Activated CD4-positive, alpha-beta T cell treated with anti-CD3 and anti-CD28 coated beads for 24 hours (primary cell): ENCODE results near the gene BEX1.
"Not testable (repeated sequence)": the region's sequence is repeated elsewhere in the genome, so short reads cannot be mapped to it uniquely, and the experiment has no call there.

Source experiments
- DNase-seq, 2 donors: peaks; one replicate each; pipeline ENCODE4 v3.0.0-alpha.2; 2020; ENCODE audit warnings: low read depth in 2 of 2

BEX1 gene

DNA sequence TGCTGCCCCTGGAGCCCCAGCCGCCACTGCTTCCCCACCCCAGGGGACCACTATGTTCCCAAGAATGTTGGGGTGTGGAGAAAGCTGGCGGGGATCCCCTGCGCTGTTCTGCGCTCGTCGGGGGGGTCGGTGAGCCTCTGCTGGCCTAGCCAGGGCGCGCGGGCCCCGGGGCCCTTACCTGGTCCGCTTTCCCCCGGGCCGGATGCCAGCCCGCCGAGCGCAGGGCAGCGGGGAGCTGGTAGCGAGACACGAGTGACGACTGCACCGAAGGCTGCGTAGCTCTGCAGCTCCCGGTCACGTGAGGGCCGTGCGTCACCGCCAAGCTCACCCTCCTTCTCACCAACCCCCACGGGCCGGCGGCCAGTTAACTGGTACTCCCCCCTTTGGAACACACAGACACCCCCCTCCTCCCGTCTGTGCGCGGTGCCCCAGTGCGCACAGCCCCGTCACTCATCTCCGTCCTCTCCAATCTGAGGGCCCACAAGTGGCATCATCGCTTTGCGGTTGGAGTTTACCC lies at the start of gene BEX1:
Gene BEX1, minus strand, starts transcription at position 254 of the 517 bp plus-strand sequence. CDS start 897 bp downstream, outside the sequence.
- no peak for DNase-seq

- DNase-seq = not testable (repeated sequence)
Measured at GRCh38 chrX:103109497-103109896, 45.5 kb upstream of the BEX1 start.

GRCh38 chrX:103107836-103108235 lies 43.9 kb upstream of the BEX1 start:
- no peak for DNase-seq

GRCh38 chrX:103107227-103107737 lies 43.3 kb upstream of the BEX1 start:
- not testable (repeated sequence) for DNase-seq

DNA sequence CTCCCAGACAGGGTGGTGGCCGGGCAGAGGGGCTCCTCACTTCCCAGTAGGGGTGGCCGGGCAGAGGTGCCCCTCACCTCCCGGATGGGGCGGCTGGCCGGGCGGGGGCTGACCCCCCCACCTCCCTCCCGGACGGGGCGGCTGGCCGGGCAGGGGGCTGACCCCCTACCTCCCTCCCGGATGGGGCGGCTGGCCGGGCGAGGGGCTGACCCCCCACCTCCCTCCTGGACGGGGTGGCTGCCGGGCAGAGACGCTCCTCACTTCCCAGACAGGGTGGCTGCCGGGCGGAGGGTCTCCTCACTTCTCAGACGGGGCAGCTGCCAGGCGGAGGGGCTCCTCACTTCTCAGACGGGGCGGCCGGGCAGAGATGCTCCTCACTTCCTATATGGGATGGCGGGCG lies 40.4 kb upstream of the BEX1 start:
- not testable (repeated sequence) for DNase-seq

GRCh38 chrX:103103866-103104265 lies 39.9 kb upstream of the BEX1 start:
- not testable (repeated sequence) for DNase-seq

DNA sequence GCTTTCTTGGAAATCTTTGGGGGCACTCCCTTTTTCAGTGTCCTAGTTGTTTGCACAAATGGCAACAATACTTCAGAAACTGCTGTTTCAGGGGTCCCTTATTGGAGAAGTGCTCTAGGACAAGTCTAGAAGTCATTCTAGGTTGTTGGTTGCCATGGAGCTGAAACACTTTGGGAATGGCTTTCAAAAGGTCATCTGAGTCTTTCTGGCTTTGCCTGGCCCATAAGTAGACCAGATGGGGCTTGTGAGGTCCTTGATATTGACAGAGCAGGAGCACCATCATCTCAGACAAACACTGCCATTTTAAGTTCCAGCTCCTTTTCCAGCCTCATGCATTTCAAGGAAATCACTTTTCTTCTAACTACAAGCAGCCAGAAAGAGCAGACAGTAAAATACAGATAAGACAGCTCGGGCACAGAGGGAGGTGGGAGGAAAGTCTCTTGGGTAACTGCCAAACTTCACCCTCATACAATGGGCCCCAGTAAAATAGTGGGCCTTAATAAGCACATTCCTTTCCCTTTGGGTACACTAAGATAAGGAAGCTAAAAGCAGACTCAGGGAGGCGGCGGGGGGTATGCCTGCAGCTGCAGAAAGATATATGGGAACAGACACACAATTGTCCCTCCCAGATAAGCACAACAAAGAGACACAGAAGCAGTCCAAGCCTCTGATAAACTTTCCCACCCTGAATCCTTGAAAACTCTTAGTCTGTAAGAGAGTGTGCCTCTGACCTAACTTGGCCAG lies 37.5 kb upstream of the BEX1 start:
- DNase-seq = no peak

DNA sequence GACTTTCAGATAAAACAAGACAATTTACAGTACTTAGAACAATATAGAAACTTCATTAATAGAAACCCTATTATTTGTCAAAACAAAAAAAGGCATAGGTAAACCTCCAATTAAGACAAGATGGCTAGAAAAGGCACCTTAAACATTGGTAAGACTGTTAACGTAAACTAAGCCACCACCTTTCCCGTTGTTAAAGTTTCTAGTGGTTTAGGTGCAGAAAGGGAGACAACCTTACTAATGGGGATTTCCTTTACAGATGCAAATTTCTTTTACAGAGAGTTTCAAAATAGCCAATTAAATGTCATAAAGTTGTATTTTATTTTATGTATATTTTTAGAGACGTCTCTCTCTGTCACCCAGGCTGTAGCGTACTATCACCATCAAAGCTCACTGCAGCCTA lies 36.5 kb upstream of the BEX1 start:
- no peak for DNase-seq

DNA sequence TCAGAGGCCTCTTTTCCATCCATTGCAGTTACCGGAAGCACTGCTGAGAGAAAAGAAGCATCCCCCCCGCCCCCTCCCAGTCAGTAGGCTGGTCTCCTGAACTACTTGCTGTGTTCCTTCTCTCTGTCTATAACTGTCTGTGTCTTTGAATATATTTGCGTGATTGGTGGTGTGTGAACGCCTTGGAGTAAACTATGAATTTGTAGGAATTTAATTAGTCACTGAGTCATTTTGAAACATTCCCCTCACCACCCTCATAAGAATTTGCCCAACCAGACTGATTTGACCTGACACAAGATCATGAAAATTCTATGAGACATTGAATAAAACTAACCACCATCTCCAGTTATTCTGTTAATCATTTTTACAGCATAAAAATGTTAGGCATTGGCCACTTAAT lies 35.7 kb upstream of the BEX1 start:
- DNase-seq = no peak

- no peak for DNase-seq
Measured at GRCh38 chrX:103098488-103098887, 34.5 kb upstream of the BEX1 start.

- DNase-seq = no peak
Measured at GRCh38 chrX:103092942-103093341, 29.0 kb upstream of the BEX1 start, which contains the start of gene NXF3. TSS of gene NXF3 (minus strand) at chrX:103093143. CDS start at chrX:103093023, 120 bp downstream.

DNA sequence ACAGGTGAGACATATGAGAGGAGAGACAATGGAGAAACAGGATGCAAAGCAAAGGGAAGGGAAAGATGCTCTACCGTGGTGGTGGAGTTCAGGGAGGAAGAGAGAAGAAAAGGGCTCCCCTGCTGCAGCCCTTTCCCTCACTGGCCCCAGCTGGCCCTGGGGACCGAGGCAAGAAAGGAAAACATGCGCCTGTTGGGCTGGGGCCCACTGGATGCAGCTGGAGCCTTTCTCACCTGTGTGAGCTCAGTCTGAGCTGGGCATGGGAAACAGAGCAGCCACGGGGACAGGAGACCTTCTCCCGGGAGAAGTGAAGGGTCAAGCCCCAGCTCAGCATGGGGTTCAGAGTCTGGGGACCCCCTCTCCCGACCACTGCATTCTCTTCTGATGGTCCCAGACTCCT lies 17.1 kb upstream of the BEX1 start:
- no peak for DNase-seq

- DNase-seq = no peak
Measured at GRCh38 chrX:103073467-103073866, 9.5 kb upstream of the BEX1 start.

DNA sequence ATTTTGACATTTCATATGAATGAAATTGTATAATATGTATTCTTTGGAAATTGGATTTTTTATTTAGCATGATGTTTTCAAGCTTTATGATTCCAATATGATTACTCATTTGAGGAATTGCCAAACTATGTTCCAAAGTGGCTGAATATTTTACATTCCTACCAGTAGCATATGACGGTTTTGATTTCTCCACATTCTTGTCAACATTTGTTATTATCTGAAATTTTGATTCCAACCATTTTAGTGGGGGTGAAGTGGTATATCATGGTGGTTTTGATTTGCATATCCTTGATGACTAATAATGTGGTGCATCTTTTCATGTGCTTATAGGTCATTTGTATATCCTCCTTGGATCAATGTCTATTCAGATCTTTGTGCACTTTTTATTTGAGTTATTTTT lies 2.6 kb upstream of the BEX1 start:
- DNase-seq = no peak

- no peak for DNase-seq
Measured at GRCh38 chrX:103063191-103063845, 653 bp downstream of the BEX1 start.

GRCh38 chrX:103061486-103061885 lies 2.5 kb downstream of the BEX1 start:
- DNase-seq = no peak

- no peak for DNase-seq
Measured at GRCh38 chrX:103056902-103057301, 7.1 kb downstream of the BEX1 start.

- DNase-seq = no peak
Measured at GRCh38 chrX:103052625-103053024, 11.3 kb downstream of the BEX1 start.

DNA sequence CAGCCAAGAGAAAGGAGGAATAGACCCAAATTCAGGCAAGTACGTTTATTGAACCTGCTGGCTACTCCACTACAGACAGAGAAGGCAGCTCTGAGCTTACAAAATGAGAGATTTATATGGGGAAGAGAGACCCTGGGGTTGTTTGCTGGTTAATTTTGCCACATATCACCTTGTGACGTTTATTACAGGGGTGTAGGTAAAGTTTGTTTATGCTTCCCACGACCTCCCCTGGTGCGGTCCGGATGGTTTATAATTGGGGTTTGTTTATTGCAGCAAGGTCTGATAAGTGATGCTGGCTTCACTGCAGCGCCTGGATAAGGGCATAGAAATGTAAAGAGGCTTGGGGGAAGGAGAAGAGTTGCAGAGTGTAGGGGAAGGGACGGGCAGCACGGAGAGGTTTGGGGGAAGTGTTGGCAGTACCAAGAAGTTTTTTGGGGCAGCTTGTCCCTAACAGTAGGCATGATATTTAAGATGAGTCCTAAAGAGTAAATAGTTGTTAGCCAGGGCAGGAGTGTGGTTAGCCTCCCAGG lies 12.6 kb downstream of the BEX1 start:
- DNase-seq = no peak

DNA sequence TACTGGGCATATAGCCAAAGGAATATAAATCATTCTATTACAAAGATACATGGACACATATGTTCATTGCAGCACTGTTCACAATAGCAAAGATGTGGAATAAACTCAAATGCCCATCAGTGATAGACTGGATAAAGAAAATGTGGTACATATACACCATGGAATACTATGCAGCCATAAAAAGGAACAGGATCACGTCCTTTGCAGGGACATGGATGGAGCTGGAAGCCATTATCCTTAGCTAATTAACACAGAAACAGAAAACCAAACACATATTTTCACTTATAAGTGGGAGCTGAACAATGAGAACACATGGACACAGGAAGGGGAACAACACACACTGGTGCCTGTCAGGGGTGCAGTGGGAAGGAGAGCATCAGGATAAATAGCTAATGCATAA lies 30.6 kb downstream of the BEX1 start:
- not testable (repeated sequence) for DNase-seq

DNA sequence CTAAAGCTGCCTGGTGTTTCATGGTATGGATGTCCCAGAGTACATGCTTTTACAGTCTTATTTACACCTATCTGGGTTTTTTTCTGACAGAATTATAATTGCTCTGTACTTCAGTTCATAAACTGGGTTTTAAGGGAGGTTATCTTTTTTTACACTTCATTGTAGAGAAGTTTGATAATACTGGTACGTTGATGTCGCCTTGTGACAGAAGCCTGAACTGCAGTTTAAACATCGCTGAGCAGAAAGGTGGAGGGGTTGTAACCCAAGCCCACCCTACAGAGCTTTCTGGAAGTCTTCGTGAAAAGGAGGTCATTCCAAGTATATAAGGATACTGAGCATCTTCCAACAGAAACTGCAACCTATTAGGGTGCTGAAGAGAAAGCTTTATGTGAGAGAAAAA lies 46.4 kb downstream of the BEX1 start:
- no peak for DNase-seq

DNA sequence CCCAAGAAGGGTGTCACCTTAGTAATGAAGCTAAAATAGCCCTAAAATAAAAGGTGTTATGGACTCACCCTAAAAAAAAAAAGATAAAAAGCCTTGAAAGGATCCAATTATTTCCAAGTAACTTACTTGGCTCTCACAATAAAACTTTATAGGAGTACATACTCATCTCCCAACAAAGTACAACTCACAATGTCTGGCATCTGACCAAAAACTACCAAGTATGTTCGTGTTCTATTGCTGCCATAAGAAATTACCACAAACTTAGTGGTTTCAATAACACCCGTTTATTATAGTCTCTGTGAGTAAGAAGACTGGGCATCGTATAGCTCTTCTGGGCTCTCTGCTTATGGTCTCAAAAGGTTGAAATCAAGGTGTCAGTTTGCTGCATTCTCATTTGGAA lies 51.0 kb downstream of the BEX1 start:
- DNase-seq = no peak
